Thymus (tissue), 11 donors: ENCODE results near the gene CWC27. TPM values are rescaled to one million over a fixed set of nuclear protein-coding genes. Genes with fewer than 3 reads are reported as not detected.

ENCODE experiments used
- DNase-seq, 9 donors: peaks; one replicate each; pipeline ENCODE4 v3.0.0-alpha.2; 2013; ENCODE audit warnings: low spot score in 9 of 9, low read depth in 6 of 9, missing footprints in 1 of 9
- H3K27ac ChIP-seq, 2 donors: one replicate each; pipeline ENCODE4 v1.5.1; 2013; ENCODE audit warnings: control low read depth in 1 of 2, low read depth in 1 of 2, low read length in 1 of 2, mild to moderate bottlenecking in 1 of 2, moderate library complexity in 1 of 2
- H3K27me3 ChIP-seq, 2 donors: one replicate each; pipeline ENCODE4 v1.5.1; 2013; ENCODE audit warnings: low read length in 1 of 2; ENCODE audit not compliant: control insufficient read depth in 2 of 2, insufficient read depth in 1 of 2
- H3K36me3 ChIP-seq, 2 donors: one replicate each; pipeline ENCODE4 v1.5.1; 2013; ENCODE audit warnings: low read length in 1 of 2, mild to moderate bottlenecking in 1 of 2, moderate library complexity in 1 of 2; ENCODE audit not compliant: control insufficient read depth in 2 of 2, insufficient read depth in 2 of 2
- H3K4me1 ChIP-seq, 2 donors: one replicate each; pipeline ENCODE4 v1.5.1; 2013; ENCODE audit warnings: low read length in 2 of 2; ENCODE audit not compliant: control insufficient read depth in 2 of 2, insufficient read depth in 2 of 2
- H3K4me3 ChIP-seq, 2 donors: one replicate each; pipeline ENCODE4 v1.5.1; 2013; ENCODE audit warnings: low read length in 2 of 2, control low read depth in 1 of 2, mild to moderate bottlenecking in 1 of 2
- H3K9me3 ChIP-seq, 2 donors: one replicate each; pipeline ENCODE4 v1.5.1; 2013; ENCODE audit warnings: low read length in 1 of 2, mild to moderate bottlenecking in 1 of 2; ENCODE audit not compliant: control insufficient read depth in 2 of 2, insufficient read depth in 1 of 2
- WGBS: extraction: QIAGEN DNeasy Blood & Tissue Kit; methylation state at CpG from one replicate; pipeline ENCODE4 v1.1.7; 2013; 5-methylcytosine and 5-hydroxymethylcytosine counted together
- polyA plus RNA-seq: library from polyadenylated mRNA; stranded (reverse); fragments of 200-250 nt; gene quantifications from one replicate; pipeline ENCODE4 v1.2.3, GENCODE V29; 2013
- total RNA-seq: library from RNA; stranded (reverse); fragments of 120-200 nt; gene quantifications from one replicate; pipeline ENCODE4 v1.2.4, GENCODE V29; 2013
- donor health status: healthy.

The CWC27 gene
- total and polyA plus RNA-seq, 2 donors = 23.5 to 24.2 TPM

DNA sequence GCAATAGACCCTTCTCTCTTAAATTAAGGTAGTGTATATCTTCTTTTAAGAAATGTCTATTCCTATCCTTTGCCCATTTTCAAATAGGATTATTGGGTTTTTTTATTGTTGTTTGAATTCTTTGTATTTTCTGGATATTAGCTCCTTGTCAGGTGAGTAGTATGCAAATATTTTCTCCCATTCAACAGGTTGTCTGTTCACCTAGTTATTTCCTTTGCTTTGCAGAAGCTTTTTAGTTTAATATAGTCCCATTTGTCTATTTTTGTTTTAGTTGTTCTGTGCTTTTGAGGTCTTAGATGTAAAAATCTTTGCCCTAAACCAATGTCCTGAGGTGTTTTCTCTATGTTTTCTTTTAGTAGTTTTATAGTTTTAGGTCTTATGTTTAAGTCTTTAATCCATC, 104.7 kb downstream of the CWC27 start:
- H3K27me3 ChIP-seq = no peaks in the 10 kb centered on the region
- H3K27ac ChIP-seq = no peak overlapping the region
- H3K4me1 ChIP-seq = no peaks in the 10 kb centered on the region
- no peaks in the 10 kb centered on the region for H3K36me3 ChIP-seq
- H3K4me3 ChIP-seq = no peak overlapping the region
- H3K9me3 ChIP-seq = no peaks in the 10 kb centered on the region
- DNase-seq = no peak

DNA sequence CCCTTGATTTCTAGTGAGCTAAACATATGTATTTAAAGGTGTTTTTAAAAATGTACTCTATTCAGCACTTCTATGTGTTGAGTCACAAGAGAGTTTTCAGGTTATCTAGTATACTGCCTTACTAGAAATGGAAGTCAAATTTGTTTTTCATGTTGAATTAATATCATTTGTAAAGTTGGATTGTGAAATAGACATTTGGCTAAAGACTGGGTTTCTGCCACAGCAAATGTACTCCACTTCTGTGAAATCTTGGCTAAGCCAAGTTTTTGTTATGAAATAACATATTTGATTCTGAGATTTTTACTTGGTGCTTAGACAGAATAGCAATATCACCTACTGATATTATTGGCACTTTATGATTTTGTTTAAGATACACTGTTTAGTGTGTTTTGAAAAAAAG, 106.0 kb downstream of the CWC27 start:
- no peak for DNase-seq
- H3K27ac ChIP-seq = no peak overlapping the region
- H3K36me3 ChIP-seq = no peaks in the 10 kb centered on the region
- no peaks in the 10 kb centered on the region for H3K27me3 ChIP-seq
- H3K9me3 ChIP-seq = no peaks in the 10 kb centered on the region
- no peaks in the 10 kb centered on the region for H3K4me1 ChIP-seq
- no peak overlapping the region for H3K4me3 ChIP-seq

DNA sequence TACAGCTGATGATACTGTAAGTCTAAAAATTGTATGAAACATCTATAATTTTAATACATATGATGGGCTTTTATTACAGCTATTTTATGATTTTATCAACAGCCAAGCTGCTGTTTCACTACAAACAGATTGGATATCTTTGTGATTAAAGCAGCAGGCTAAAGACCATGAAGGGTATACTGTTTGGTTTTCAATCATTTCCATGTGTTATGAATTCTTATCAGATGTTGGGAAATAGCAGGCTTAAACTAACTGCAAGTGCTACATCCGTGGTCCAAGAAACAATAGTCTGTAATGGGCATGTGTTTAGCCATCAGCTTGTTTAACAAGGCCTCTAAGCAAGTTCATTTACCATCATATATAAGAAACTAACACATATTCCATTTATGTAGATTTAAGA, 107.5 kb downstream of the CWC27 start:
- no peak overlapping the region for H3K27ac ChIP-seq
- no peaks in the 10 kb centered on the region for H3K4me1 ChIP-seq
- H3K4me3 ChIP-seq = no peak overlapping the region
- WGBS = 95% methylated on average over 1 of the region's 1 CpG
- no peak for DNase-seq
- no peaks in the 10 kb centered on the region for H3K9me3 ChIP-seq
- no peaks in the 10 kb centered on the region for H3K27me3 ChIP-seq
- no peaks in the 10 kb centered on the region for H3K36me3 ChIP-seq

DNA sequence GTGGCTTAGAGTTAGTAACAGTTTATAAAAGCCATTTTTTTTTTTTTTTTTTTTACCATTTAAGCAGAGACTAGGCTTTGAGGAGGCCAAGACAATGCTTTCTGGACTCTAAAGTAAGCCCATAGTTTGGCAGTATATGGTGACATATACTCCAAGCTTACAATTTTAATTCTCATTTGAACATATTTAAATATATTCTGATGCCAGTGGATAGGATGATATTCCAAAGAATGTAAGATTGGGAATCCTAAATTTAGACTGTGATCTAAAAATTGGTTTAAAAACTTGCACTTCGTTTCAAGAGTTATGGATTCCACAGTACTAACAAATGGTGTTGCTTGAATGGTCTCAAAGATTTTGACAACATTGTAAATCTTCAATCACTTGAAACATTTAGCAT, 112.1 kb downstream of the CWC27 start:
- Histone ChIP-seq H3K4me1 (no peaks in the 10 kb centered on the region), H3K27me3 (no peaks in the 10 kb centered on the region), H3K36me3 (no peaks in the 10 kb centered on the region), H3K27ac (no peak overlapping the region), H3K9me3 (no peaks in the 10 kb centered on the region), H3K4me3 (no peak overlapping the region)
- no peak for DNase-seq
- 96% methylated on average over 1 of the region's 1 CpG for WGBS

GRCh38 chr5:64883912-64884311, 115.2 kb downstream of the CWC27 start:
- H3K4me1 ChIP-seq = no peaks in the 10 kb centered on the region
- H3K27ac ChIP-seq = no peak overlapping the region
- WGBS = 100% methylated on average over 1 of the region's 1 CpG
- no peaks in the 10 kb centered on the region for H3K27me3 ChIP-seq
- DNase-seq = no peak
- H3K9me3 ChIP-seq = no peaks in the 10 kb centered on the region
- H3K4me3 ChIP-seq = no peak overlapping the region
- H3K36me3 ChIP-seq = no peaks in the 10 kb centered on the region

DNA sequence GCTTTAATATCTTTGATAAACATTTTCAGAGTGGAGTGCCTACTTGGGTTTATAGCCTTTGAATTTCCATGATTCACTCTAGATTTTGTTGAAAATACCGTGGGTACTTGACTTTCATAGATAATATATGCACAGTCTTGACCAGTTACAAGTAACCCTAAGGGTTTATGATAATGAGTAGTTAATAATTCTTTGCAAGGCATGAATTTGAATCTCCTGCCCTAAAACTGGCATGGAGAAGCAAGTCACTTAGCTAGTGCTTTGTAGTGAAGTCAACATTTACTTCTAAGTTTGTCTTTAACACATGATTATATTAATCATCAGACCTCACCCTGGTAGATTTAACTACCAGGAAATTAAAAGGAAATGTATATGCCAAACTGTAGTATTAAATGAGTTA, 115.8 kb downstream of the CWC27 start:
- Histone ChIP-seq H3K4me3 (no peak overlapping the region), H3K9me3 (no peaks in the 10 kb centered on the region), H3K36me3 (no peaks in the 10 kb centered on the region), H3K27me3 (no peaks in the 10 kb centered on the region), H3K27ac (no peak overlapping the region), H3K4me1 (no peaks in the 10 kb centered on the region)
- 97% methylated on average over 1 of the region's 1 CpG for WGBS
- no peak for DNase-seq

GRCh38 chr5:64887910-64888309, 119.2 kb downstream of the CWC27 start:
- no peaks in the 10 kb centered on the region for H3K27me3 ChIP-seq
- no peak overlapping the region for H3K4me3 ChIP-seq
- no peaks in the 10 kb centered on the region for H3K4me1 ChIP-seq
- 96% methylated on average over 2 of the region's 2 CpGs for WGBS
- H3K27ac ChIP-seq = no peak overlapping the region
- no peaks in the 10 kb centered on the region for H3K9me3 ChIP-seq
- no peaks in the 10 kb centered on the region for H3K36me3 ChIP-seq
- DNase-seq = no peak

DNA sequence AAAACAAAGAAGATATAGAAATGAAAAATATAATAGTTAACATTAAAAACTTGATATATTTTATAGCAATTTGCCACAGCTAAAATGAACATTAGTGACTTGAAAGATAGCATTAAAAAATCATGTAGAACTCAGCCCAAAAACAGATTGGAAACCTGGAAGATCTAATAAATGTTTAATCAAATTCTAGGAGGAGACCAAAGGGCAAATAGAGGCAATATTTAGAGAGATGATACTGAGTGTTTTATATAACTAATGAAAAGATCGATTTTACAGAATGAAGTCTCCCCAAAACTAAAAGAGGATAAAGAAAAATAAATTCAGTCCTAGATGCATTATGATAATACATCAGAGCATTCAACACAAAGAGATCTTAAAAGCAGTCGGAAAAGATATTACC, 127.0 kb downstream of the CWC27 start:
- Histone ChIP-seq H3K27ac (no peak overlapping the region), H3K27me3 (no peaks in the 10 kb centered on the region), H3K4me1 (no peaks in the 10 kb centered on the region), H3K36me3 (no peaks in the 10 kb centered on the region), H3K4me3 (no peak overlapping the region), H3K9me3 (no peaks in the 10 kb centered on the region)
- no peak for DNase-seq
- over 99% methylated on average over 2 of the region's 2 CpGs for WGBS

GRCh38 chr5:64899838-64900237, 131.1 kb downstream of the CWC27 start:
- Histone ChIP-seq H3K9me3 (no peaks in the 10 kb centered on the region), H3K27me3 (no peaks in the 10 kb centered on the region), H3K4me3 (no peak overlapping the region), H3K27ac (no peak overlapping the region), H3K36me3 (no peaks in the 10 kb centered on the region), H3K4me1 (no peaks in the 10 kb centered on the region)
- DNase-seq = no peak
- WGBS = 85% methylated on average over 1 of the region's 1 CpG

- WGBS = 100% methylated on average over 2 of the region's 2 CpGs
- no peak for DNase-seq
- H3K27me3 ChIP-seq = no peaks in the 10 kb centered on the region
- H3K27ac ChIP-seq = no peak overlapping the region
- H3K4me3 ChIP-seq = no peak overlapping the region
- H3K9me3 ChIP-seq = no peaks in the 10 kb centered on the region
- no peaks in the 10 kb centered on the region for H3K4me1 ChIP-seq
- no peaks in the 10 kb centered on the region for H3K36me3 ChIP-seq
These were observed 131.9 kb downstream of the CWC27 start for GRCh38 chr5:64900618-64901017.
